Measurements from ENCODE around the gene ZER1. TPM values are rescaled to one million over a fixed set of nuclear protein-coding genes. Genes with fewer than 3 reads are reported as not detected.

ZER1 gene
- 15.2 and 20.2 TPM in 2 replicates for total RNA-seq (2022)
- percentile 51 among the genes with signal in this experiment for Bru-seq, nascent RNA
- percentile 62 among the genes with signal in this experiment for BruChase-seq, experiment 1, labeled RNA remaining after a 6-hour chase
- BruChase-seq, experiment 2, labeled RNA remaining after a 2-hour chase = percentile 58 among the genes with signal in this experiment
- long read RNA-seq, full-length matches to known transcripts = 15 of 37 reads
- long read RNA-seq, partial matches to known transcripts = 5 of 37 reads
- long read RNA-seq, other reads (novel, unspliced or antisense) = 17 of 37 reads

DNA sequence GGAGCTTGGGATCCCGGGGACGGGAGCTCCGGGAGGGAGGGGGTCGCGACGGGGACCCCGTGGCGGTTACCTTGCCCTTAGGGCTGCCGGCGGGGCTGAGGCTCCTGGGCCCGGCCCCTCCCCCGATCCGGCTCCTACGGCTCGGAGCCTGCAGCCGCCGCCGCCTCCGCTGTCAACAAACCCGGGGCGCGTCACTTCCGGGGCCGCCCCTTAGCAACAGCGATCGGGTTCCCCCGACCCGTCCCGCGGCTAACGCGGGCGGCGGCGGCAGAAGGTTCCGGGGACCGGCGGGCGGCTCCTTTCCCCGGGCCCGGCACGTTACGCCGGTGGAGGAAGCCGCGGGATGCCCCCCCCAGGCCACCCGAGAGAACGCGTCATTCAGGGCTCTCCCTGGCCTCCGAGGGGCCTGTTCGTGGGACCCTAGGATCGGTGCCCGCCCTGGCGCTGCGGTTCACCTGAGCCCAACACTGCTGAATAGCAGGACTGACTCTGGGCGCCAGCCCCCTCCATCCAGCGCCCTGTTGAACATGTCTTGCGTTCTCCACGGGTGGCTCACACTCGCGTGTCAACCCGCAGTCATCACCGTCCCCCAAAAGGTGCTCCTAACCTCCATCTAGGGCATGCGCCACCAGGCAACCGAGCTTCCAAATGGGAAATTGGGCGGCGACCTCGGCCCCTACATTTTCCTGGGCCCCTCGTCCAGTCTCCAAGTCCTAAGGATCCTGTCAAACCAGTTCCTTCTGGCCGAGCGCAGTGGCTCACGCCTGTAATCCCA is at the start of gene ZER1:
Gene ZER1 (minus strand): TSS at position 183 of the 775 bp plus-strand sequence. CDS start 16,362 bp downstream, outside the sequence.
- peak within 1 kb of the TSS; percentile 84 for H3K4me3 Mint-ChIP-seq (ENCODE audit: low read depth, unreplicated experiment)
- peaks cover 24% of the 10 kb centered on the region for H3K36me3 Mint-ChIP-seq (ENCODE audit: insufficient read depth, unreplicated experiment)
- H3K9me3 Mint-ChIP-seq (ENCODE audit: low read depth, unreplicated experiment) = peaks cover 5% of the 10 kb centered on the region
- TF ChIP-seq, protein P1, sequence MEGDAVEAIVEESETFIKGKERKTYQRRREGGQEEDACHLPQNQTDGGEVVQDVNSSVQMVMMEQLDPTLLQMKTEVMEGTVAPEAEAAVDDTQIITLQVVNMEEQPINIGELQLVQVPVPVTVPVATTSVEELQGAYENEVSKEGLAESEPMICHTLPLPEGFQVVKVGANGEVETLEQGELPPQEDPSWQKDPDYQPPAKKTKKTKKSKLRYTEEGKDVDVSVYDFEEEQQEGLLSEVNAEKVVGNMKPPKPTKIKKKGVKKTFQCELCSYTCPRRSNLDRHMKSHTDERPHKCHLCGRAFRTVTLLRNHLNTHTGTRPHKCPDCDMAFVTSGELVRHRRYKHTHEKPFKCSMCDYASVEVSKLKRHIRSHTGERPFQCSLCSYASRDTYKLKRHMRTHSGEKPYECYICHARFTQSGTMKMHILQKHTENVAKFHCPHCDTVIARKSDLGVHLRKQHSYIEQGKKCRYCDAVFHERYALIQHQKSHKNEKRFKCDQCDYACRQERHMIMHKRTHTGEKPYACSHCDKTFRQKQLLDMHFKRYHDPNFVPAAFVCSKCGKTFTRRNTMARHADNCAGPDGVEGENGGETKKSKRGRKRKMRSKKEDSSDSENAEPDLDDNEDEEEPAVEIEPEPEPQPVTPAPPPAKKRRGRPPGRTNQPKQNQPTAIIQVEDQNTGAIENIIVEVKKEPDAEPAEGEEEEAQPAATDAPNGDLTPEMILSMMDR (IDR thresholded peaks at IDR 0.05; ENCODE audit: unreplicated experiment) = no peak
- peak; percentile 91 for DNase-seq
- peak within 1 kb of the TSS; percentile 71 for H3K27ac Mint-ChIP-seq (ENCODE audit: unreplicated experiment)
- H3K27me3 Mint-ChIP-seq (ENCODE audit: unreplicated experiment) = no peaks in the 10 kb centered on the region
- intact Hi-C loops (cut with micrococcal nuclease; ENCODE audit: unreplicated experiment) = no loop called here
- H3K4me1 Mint-ChIP-seq (ENCODE audit: low read depth, unreplicated experiment) = peaks cover 8% of the 10 kb centered on the region
- CTCF ChIA-PET = interaction anchor here (1.6 kb wide), 1 partner anchor 17 kb away, joined by 4 read pairs; no protein-coding TSS in a partner anchor
- no TSS peak for BruUV-seq (replicated peaks)

DNA sequence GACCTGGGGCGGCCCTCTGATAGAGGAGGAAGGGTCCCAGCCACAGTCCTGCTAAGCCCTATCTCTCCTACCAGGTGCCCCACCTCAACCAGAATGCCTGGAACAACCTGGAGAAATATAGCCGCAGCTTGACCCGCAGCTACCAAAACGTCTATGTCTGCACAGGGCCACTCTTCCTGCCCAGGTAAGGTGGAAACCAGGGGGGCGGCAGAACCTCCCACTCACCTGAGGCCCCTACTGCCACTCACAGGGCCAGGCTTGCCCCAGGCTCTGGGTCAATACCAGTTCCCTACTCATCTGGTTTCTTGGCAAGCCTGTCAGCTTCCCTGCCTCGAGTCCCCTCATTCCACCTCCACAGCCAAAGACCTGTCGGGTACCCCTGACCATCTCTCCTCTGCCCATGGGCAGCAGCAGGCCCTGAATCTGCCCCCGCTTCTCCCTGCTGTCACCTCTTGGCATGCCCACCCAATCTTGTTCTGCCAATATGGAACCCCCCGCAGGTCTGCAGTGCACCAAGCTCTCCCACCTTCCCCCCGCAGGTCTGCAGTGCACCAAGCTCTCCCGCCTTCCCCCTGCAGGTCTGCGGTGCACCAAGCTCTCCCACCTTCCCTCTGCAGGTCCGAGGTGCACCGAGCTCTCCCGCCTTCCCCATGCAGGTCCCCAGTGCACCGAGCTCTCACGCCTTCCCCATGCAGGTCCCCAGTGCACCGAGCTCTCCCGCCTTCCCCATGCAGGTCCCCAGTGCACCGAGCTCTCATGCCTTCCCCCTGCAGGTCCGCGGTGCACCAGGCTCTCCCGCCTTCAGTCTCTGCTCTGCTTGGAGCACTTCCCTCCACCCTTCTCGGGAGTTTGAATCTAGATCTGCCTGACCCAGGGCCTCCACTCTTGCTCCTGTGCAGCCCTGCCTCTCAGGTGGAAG is 49.2 kb upstream of the ZER1 start:
- Mint-ChIP-seq H3K4me3 (ENCODE audit: low read depth, unreplicated experiment) (no peak overlapping the region), H3K36me3 (ENCODE audit: insufficient read depth, unreplicated experiment) (peaks cover 38% of the 10 kb centered on the region), H3K27me3 (ENCODE audit: unreplicated experiment) (no peaks in the 10 kb centered on the region), H3K27ac (ENCODE audit: unreplicated experiment) (no peak overlapping the region), H3K9me3 (ENCODE audit: low read depth, unreplicated experiment) (no peaks in the 10 kb centered on the region), H3K4me1 (ENCODE audit: low read depth, unreplicated experiment) (no peaks in the 10 kb centered on the region)
- no peak for DNase-seq
- intact Hi-C loops (cut with micrococcal nuclease; ENCODE audit: unreplicated experiment) = no loop called here
- TF ChIP-seq, protein P1 (IDR thresholded peaks at IDR 0.05; ENCODE audit: unreplicated experiment) = no peak
- CTCF ChIA-PET = interaction anchor here (1.2 kb wide), 1 partner anchor 75 kb away, joined by 4 read pairs; no protein-coding TSS in a partner anchor
- no TSS peak for BruUV-seq (replicated peaks)

DNA sequence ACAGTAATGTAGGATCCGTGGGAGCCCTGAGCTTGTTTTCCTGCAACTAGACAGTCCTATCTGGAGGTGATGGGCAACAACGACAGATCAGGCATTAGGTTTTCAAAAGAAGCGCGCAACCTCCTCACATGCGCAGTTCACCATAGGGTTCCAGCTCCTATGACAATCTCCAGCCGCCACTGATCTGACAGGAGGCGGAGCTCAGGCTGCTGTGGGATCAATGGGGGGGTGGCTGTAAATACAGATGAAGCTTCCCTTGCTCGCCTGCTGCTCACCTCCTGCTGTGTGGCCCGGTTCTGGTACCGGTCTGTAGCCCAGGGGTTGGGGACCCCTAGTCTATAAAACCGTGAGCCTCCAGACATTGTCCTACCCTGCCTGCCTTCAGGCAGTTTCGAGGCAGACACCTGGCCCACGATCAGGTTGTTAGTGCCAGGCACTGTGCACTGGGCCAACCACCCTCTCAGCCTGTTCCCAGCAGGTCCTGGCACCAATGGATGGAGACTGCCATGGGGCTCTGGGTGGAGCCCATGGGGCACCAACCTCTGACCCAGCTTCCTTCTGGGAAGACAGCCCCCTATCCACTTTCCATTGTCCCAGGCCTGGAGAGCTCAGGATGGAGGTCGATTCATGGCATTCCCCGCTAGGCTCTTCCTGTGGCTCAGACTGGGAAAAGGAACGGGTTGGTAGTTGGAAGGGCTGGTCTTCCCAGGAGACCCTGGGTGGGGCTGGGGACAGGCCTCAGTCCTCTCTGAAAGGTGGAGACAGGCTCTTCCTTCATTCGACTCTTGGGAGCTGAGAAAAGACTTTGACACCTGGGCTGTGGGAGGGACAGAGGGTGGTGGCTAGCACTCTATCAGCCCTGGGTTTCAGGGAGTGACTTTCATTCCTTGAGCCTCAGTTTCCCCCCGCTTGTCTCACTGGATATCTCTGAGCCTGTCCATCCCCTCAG is 48.3 kb upstream of the ZER1 start:
- no TSS peak for BruUV-seq (replicated peaks)
- CTCF ChIA-PET = interaction anchor here (1.2 kb wide), 1 partner anchor 74 kb away, joined by 4 read pairs; no protein-coding TSS in a partner anchor
- H3K27ac Mint-ChIP-seq (ENCODE audit: unreplicated experiment) = no peak overlapping the region
- H3K4me1 Mint-ChIP-seq (ENCODE audit: low read depth, unreplicated experiment) = no peaks in the 10 kb centered on the region
- peak overlapping the region; percentile 60 for H3K4me3 Mint-ChIP-seq (ENCODE audit: low read depth, unreplicated experiment)
- no peaks in the 10 kb centered on the region for H3K9me3 Mint-ChIP-seq (ENCODE audit: low read depth, unreplicated experiment)
- intact Hi-C loops (cut with micrococcal nuclease; ENCODE audit: unreplicated experiment) = no loop called here
- DNase-seq = no peak
- TF ChIP-seq, protein P1 (IDR thresholded peaks at IDR 0.05; ENCODE audit: unreplicated experiment) = no peak
- H3K27me3 Mint-ChIP-seq (ENCODE audit: unreplicated experiment) = no peaks in the 10 kb centered on the region
- peaks cover 38% of the 10 kb centered on the region for H3K36me3 Mint-ChIP-seq (ENCODE audit: insufficient read depth, unreplicated experiment)

Measured in Calu3 (cell line).